Tibial artery (tissue), 4 donors: ENCODE data around the gene APPL2.
A peak's percentile ranks its signal among the peaks of the same experiment; 100 is the strongest.

Source experiments
- DNase-seq, 2 donors: peaks; one replicate each; pipeline ENCODE4 v3.0.0-alpha.2; 2019
- H3K27ac ChIP-seq, 2 donors: fragments of 200-600 bp; sonication (generic) in 1 of 2; 1 replicate in 1 of 2; 2 replicates in 1 of 2; pipeline ENCODE4 v1.5.1; 2018 to 2019; ENCODE audit warnings: mild to moderate bottlenecking in 1 of 2
- H3K27me3 ChIP-seq, 2 donors: fragments of 200-600 bp; sonication (generic) in 1 of 2; one replicate each; pipeline versions ENCODE4 v1.5.1 to v1.6.0; 2016 to 2019
- H3K36me3 ChIP-seq, 3 donors: fragments of 200-600 bp; sonication (generic) in 2 of 3; one replicate each; pipeline ENCODE4 v1.5.1; 2016 to 2019; ENCODE audit warnings: mild to moderate bottlenecking in 2 of 3
- H3K4me1 ChIP-seq, 4 donors: fragments of 200-600 bp; sonication (generic) in 2 of 4; 1 replicate in 3 of 4; 2 replicates in 1 of 4; pipeline ENCODE4 v1.5.1; 2016 to 2019
- H3K4me3 ChIP-seq, 2 donors: fragments of 200-600 bp; sonication (generic) in 1 of 2; 1 replicate in 1 of 2; 2 replicates in 1 of 2; pipeline ENCODE4 v1.5.1; 2018 to 2019; ENCODE audit warnings: mild to moderate bottlenecking in 2 of 2
- H3K9me3 ChIP-seq, 3 donors: fragments of 200-600 bp; sonication (generic) in 1 of 3; one replicate each; pipeline ENCODE4 v1.5.1; 2016 to 2019
- intact Hi-C: fragments of 100-400 bp; cut with DNase I; formaldehyde crosslinking; loops from one replicate; pipeline ENCODE4 v1.15.0; 2023; ENCODE audit warnings: low total_unique reads
- TF ChIP-seq, protein P1 (sequence below), 2 experiments: fragments of 200-600 bp in 1 of 2; fragments of 450-650 bp in 1 of 2; IDR thresholded peaks; one replicate each; pipeline ENCODE4 v1.5.1; 2017 to 2019; ENCODE audit warnings: antibody characterized with exemption in 2 of 2, mild to moderate bottlenecking in 1 of 2, moderate library complexity in 1 of 2

Gene APPL2

DNA sequence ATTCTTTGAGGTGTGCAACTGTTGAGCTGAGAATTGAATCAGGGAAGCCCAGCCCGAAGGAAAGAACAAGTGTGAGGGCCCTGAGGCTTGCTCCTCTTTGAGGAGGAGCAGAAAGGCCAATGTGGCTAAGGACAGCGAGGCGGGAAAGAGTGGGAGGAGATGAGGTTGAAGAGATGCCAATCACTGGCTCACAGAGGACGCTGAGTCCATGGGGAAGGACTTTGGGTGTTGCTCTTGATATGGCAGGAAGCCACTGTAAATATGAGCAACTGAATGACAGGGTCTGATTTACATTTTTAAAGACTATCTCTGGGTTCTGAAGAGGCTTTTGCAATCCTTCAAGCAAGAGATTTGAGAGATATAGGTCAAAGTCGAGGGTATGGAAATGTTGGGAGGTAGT lies 3.3 kb upstream of the APPL2 start:
- Histone ChIP-seq H3K27me3 (no peaks in the 10 kb centered on the region), H3K36me3 (no peaks in the 10 kb centered on the region), H3K4me1 (peaks cover 0 to 13% (median 5%) of the 10 kb centered on the region in 4 donors), H3K4me3 (no peak overlapping the region), H3K27ac (no peak overlapping the region), H3K9me3 (no peaks in the 10 kb centered on the region)
- DNase-seq, result no peak
- TF ChIP-seq, protein P1, sequence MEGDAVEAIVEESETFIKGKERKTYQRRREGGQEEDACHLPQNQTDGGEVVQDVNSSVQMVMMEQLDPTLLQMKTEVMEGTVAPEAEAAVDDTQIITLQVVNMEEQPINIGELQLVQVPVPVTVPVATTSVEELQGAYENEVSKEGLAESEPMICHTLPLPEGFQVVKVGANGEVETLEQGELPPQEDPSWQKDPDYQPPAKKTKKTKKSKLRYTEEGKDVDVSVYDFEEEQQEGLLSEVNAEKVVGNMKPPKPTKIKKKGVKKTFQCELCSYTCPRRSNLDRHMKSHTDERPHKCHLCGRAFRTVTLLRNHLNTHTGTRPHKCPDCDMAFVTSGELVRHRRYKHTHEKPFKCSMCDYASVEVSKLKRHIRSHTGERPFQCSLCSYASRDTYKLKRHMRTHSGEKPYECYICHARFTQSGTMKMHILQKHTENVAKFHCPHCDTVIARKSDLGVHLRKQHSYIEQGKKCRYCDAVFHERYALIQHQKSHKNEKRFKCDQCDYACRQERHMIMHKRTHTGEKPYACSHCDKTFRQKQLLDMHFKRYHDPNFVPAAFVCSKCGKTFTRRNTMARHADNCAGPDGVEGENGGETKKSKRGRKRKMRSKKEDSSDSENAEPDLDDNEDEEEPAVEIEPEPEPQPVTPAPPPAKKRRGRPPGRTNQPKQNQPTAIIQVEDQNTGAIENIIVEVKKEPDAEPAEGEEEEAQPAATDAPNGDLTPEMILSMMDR (IDR thresholded peaks at IDR 0.05), result no peak
- intact Hi-C loops, result no loop called here

GRCh38 chr12:105237666-105238065 lies 1.7 kb upstream of the APPL2 start:
- H3K36me3 ChIP-seq, result no peaks in the 10 kb centered on the region
- H3K27ac ChIP-seq, result no peak overlapping the region
- H3K4me1 ChIP-seq, result peaks cover 0 to 29% (median 21%) of the 10 kb centered on the region in 4 donors
- intact Hi-C loops, result no loop called here
- no peaks in the 10 kb centered on the region for H3K27me3 ChIP-seq
- TF ChIP-seq, protein P1 (IDR thresholded peaks at IDR 0.05), result no peak
- no peaks in the 10 kb centered on the region for H3K9me3 ChIP-seq
- no peak overlapping the region for H3K4me3 ChIP-seq
- no peak for DNase-seq

GRCh38 chr12:105235281-105235731 lies 668 bp downstream of the APPL2 start:
- Histone ChIP-seq H3K4me3 (peak overlapping the region; percentile 87 to 93), H3K27me3 (no peaks in the 10 kb centered on the region), H3K36me3 (no peaks in the 10 kb centered on the region), H3K27ac (peak overlapping the region; percentile 93 to 94), H3K9me3 (no peaks in the 10 kb centered on the region), H3K4me1 (peaks cover 0 to 53% (median 43%) of the 10 kb centered on the region in 4 donors)
- DNase-seq, result no peak
- intact Hi-C loops, result no loop called here
- TF ChIP-seq, protein P1 (IDR thresholded peaks at IDR 0.05), result no peak

GRCh38 chr12:105234197-105234596 lies 1.8 kb downstream of the APPL2 start:
- Histone ChIP-seq H3K36me3 (no peaks in the 10 kb centered on the region), H3K4me1 (peaks cover 0 to 64% (median 50%) of the 10 kb centered on the region in 4 donors), H3K4me3 (peak overlapping the region; percentile 87 to 93), H3K27me3 (no peaks in the 10 kb centered on the region), H3K9me3 (no peaks in the 10 kb centered on the region), H3K27ac (peak overlapping the region in 1 of 2 donors; percentile 93)
- DNase-seq, result no peak
- intact Hi-C loops, result no loop called here
- TF ChIP-seq, protein P1 (IDR thresholded peaks at IDR 0.05), result no peak

GRCh38 chr12:105233041-105233905 lies 2.7 kb downstream of the APPL2 start:
- no peak for DNase-seq
- TF ChIP-seq, protein P1 (IDR thresholded peaks at IDR 0.05), result no peak
- Histone ChIP-seq H3K4me1 (peaks cover 0 to 73% (median 52%) of the 10 kb centered on the region in 4 donors), H3K36me3 (peaks cover 0 to 7% (median 6%) of the 10 kb centered on the region in 3 donors), H3K27me3 (no peaks in the 10 kb centered on the region), H3K9me3 (no peaks in the 10 kb centered on the region), H3K27ac (peak overlapping the region; percentile 6 to 35), H3K4me3 (peak overlapping the region; percentile 87 to 93)
- intact Hi-C loops, result no loop called here
